Fibroblast of lung (primary cell): ENCODE results near the gene ST8SIA4.

Experiments used
- EZH2 ChIP-seq: IDR thresholded peaks from 2 replicates; pipeline ENCODE4 v1.5.1; 2012; ENCODE audit warnings: low read length, control low read depth, mild to moderate bottlenecking; ENCODE audit errors: missing control alignments
- TF ChIP-seq, protein P1 (sequence below), 2 donors: IDR thresholded peaks in 1 of 2; conservative IDR thresholded peaks in 1 of 2; 1 replicate in 1 of 2; 2 replicates in 1 of 2; pipeline ENCODE4 v1.5.1; 2011 to 2012; ENCODE audit warnings: low read length in 2 of 2, control low read depth in 1 of 2, inconsistent platforms in 1 of 2, low read depth in 1 of 2, mild to moderate bottlenecking in 1 of 2

- TF ChIP-seq, protein P1, sequence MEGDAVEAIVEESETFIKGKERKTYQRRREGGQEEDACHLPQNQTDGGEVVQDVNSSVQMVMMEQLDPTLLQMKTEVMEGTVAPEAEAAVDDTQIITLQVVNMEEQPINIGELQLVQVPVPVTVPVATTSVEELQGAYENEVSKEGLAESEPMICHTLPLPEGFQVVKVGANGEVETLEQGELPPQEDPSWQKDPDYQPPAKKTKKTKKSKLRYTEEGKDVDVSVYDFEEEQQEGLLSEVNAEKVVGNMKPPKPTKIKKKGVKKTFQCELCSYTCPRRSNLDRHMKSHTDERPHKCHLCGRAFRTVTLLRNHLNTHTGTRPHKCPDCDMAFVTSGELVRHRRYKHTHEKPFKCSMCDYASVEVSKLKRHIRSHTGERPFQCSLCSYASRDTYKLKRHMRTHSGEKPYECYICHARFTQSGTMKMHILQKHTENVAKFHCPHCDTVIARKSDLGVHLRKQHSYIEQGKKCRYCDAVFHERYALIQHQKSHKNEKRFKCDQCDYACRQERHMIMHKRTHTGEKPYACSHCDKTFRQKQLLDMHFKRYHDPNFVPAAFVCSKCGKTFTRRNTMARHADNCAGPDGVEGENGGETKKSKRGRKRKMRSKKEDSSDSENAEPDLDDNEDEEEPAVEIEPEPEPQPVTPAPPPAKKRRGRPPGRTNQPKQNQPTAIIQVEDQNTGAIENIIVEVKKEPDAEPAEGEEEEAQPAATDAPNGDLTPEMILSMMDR (conservative IDR thresholded peaks at IDR 0.05 in 1 of 2, IDR thresholded peaks at IDR 0.05 in 1 of 2; ENCODE audit: low read depth in 1 of 2, low read length in 2 of 2): no peak
- no peak for TF ChIP-seq EZH2
Measured at GRCh38 chr5:100854591-100854990, 48.5 kb downstream of the ST8SIA4 start.
